Neural progenitor cell (in vitro differentiated cells): ENCODE measurements around the gene MAN2A2. TPM values are rescaled to one million over a fixed set of nuclear protein-coding genes. Genes with fewer than 3 reads are reported as not detected.

Experiments used
- DNase-seq: peaks from one replicate; pipeline ENCODE4 v3.0.0-alpha.2; 2016; ENCODE audit warnings: low spot score
- H2AFZ ChIP-seq: fragments of 200-600 bp; sonication (generic); replicated peaks from 2 replicates; pipeline ENCODE4 v1.6.1; 2016; ENCODE audit warnings: antibody characterized with exemption
- H3F3A ChIP-seq: fragments of 200-600 bp; sonication (generic); 2 replicates; pipeline ENCODE4 v1.6.1; 2016; ENCODE audit warnings: antibody characterized with exemption, low read depth
- H3K27ac ChIP-seq: fragments of 200-600 bp; sonication (generic); 2 replicates; pipeline ENCODE4 v1.5.1; 2016; ENCODE audit warnings: mild to moderate bottlenecking
- H3K27me3 ChIP-seq: fragments of 200-600 bp; sonication (generic); 2 replicates; pipeline ENCODE4 v1.6.1; 2016; ENCODE audit warnings: mild to moderate bottlenecking, moderate library complexity
- H3K36me3 ChIP-seq: fragments of 200-600 bp; sonication (generic); 2 replicates; pipeline ENCODE4 v1.5.1; 2016
- H3K4me1 ChIP-seq: fragments of 200-600 bp; sonication (generic); 2 replicates; pipeline ENCODE4 v1.6.1; 2016; ENCODE audit warnings: mixed run types
- H3K4me2 ChIP-seq: fragments of 200-600 bp; sonication (generic); 2 replicates; pipeline ENCODE4 v1.6.1; 2016
- H3K4me3 ChIP-seq: fragments of 200-600 bp; sonication (generic); 2 replicates; pipeline ENCODE4 v1.5.1; 2016
- H3K79me2 ChIP-seq: fragments of 200-600 bp; sonication (generic); 2 replicates; pipeline ENCODE4 v1.6.1; 2016; ENCODE audit warnings: low read depth
- H3K9ac ChIP-seq: fragments of 200-600 bp; sonication (generic); 2 replicates; pipeline ENCODE4 v1.6.1; 2016
- H3K9me3 ChIP-seq: fragments of 200-600 bp; sonication (generic); 2 replicates; pipeline ENCODE4 v1.5.1; 2016; ENCODE audit warnings: low read depth
- H4K20me1 ChIP-seq: fragments of 200-600 bp; sonication (generic); 2 replicates; pipeline ENCODE4 v1.6.1; 2016; ENCODE audit warnings: low read depth
- H3K27ac Mint-ChIP-seq: 3 replicates; pipeline ENCODE4 v1.8.0; 2021; ENCODE audit warnings: mixed read lengths
- H3K27me3 Mint-ChIP-seq: 2 replicates; pipeline ENCODE4 v1.8.0; 2022; ENCODE audit warnings: low read depth, mild to moderate bottlenecking, inconsistent platforms, moderate library complexity, mixed read lengths; ENCODE audit not compliant: insufficient read depth
- H3K36me3 Mint-ChIP-seq: 3 replicates; pipeline ENCODE4 v1.8.0; 2021; ENCODE audit warnings: mixed read lengths
- H3K4me1 Mint-ChIP-seq: 3 replicates; pipeline ENCODE4 v1.8.0; 2021; ENCODE audit warnings: mixed read lengths
- H3K4me3 Mint-ChIP-seq: 3 replicates; pipeline ENCODE4 v1.8.0; 2021; ENCODE audit warnings: mild to moderate bottlenecking, moderate library complexity, mixed read lengths
- H3K9me3 Mint-ChIP-seq: 3 replicates; pipeline ENCODE4 v1.8.0; 2020; ENCODE audit warnings: mixed read lengths
- EZH2 ChIP-seq: fragments of 200-600 bp; sonication (generic); IDR thresholded peaks from 2 replicates; pipeline ENCODE4 v1.6.1; 2017; ENCODE audit warnings: antibody characterized with exemption, mild to moderate bottlenecking, moderate library complexity
- EZH2phosphoT487 ChIP-seq: fragments of 200-600 bp; sonication (generic); IDR thresholded peaks from 2 replicates; pipeline ENCODE4 v1.6.1; 2017; ENCODE audit warnings: antibody characterized with exemption
- total RNA-seq: library from RNA; depleted of rRNA; stranded (reverse); fragments of >200 nt; gene quantifications from 2 replicates; pipeline ENCODE4 v1.2.3, GENCODE V29; 2015; ENCODE audit warnings: low replicate concordance
- TF ChIP-seq, protein P1 (sequence below): fragments of 200-600 bp; sonication (generic); IDR thresholded peaks from 2 replicates; pipeline ENCODE4 v1.5.1; 2017; ENCODE audit warnings: antibody characterized with exemption, mild to moderate bottlenecking

MAN2A2 gene
- total RNA-seq, 1 donor from 2014 or later: 7.0 TPM

DNA sequence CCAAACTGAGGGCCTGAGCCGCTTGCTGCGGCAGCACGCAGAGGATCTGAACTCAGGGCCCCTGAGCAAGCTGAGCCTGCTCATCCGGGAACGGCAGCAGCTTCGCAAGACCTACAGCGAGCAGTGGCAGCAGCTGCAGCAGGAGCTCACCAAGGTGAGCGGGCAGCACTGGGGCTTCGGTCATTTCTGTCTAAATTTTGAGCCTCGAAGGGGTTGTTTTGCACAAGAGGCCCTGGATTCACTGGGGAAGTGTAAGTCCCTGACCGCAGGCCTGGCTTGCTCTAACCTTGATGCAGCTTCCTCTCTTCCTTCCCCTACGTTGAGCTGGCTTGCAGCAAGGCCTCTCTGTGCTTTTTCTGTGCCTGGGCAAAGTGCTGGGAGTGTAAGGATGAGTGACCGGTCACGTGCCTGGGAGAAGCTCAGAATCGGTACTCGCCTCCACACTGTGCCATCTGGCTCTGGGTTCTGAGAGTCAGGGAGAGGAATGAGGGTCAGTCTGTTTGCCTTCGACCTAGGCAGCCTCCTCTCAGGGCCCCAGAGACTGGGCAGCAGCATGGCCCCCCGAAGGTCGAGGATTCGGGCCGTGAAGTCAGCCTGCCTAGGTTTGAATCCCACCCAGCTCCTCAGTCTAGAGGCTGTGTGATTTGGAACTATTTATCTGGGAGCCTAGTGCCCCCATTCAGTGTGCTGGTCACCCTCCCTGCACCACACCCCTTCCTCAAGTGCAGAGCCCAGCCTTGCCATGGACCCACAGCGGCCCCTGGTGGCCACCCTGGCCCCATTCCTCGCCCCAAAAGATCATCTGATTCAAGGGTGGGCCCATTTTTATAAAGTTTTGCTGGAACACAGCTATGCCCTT is 17.4 kb upstream of the MAN2A2 start:
- H3K27ac ChIP-seq: no peak overlapping the region
- H3K9ac ChIP-seq: no peak overlapping the region

DNA sequence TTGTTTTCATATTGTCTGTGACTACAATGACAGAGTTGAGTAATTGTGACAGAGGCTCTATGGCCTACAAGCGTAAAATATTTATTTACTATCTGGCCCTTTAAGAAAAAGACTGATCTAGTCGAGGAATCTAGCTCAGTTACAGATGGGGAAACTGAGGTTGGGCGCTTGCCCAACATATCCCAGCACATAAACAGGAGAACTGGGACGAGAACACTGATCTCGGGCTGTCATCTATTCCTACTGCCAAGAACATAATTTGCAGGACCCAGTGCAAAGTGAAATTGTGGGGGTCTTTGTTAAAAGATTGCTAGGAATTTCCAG is 16.8 kb upstream of the MAN2A2 start:
- Histone ChIP-seq H3K9me3 (no peaks in the 10 kb centered on the region), H3K4me2 (no peak overlapping the region), H3K4me3 (no peak overlapping the region), H3K27ac (no peak overlapping the region), H3K9ac (no peak overlapping the region), H3K27me3 (no peaks in the 10 kb centered on the region), H3K79me2 (no peaks in the 10 kb centered on the region), H3K4me1 (peaks cover 13% of the 10 kb centered on the region), H4K20me1 (no peaks in the 10 kb centered on the region), H2AFZ (no peak overlapping the region), H3K36me3 (no peaks in the 10 kb centered on the region), H3F3A (peaks cover 16% of the 10 kb centered on the region)
- no peak overlapping the region for H3K27ac Mint-ChIP-seq
- peaks cover 4% of the 10 kb centered on the region for H3K27me3 Mint-ChIP-seq
- H3K36me3 Mint-ChIP-seq: no peaks in the 10 kb centered on the region
- peaks cover 17% of the 10 kb centered on the region for H3K4me1 Mint-ChIP-seq
- H3K4me3 Mint-ChIP-seq: no peak overlapping the region
- DNase-seq: no peak
- TF ChIP-seq, protein P1, sequence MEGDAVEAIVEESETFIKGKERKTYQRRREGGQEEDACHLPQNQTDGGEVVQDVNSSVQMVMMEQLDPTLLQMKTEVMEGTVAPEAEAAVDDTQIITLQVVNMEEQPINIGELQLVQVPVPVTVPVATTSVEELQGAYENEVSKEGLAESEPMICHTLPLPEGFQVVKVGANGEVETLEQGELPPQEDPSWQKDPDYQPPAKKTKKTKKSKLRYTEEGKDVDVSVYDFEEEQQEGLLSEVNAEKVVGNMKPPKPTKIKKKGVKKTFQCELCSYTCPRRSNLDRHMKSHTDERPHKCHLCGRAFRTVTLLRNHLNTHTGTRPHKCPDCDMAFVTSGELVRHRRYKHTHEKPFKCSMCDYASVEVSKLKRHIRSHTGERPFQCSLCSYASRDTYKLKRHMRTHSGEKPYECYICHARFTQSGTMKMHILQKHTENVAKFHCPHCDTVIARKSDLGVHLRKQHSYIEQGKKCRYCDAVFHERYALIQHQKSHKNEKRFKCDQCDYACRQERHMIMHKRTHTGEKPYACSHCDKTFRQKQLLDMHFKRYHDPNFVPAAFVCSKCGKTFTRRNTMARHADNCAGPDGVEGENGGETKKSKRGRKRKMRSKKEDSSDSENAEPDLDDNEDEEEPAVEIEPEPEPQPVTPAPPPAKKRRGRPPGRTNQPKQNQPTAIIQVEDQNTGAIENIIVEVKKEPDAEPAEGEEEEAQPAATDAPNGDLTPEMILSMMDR: no peak
- no peak for TF ChIP-seq EZH2phosphoT487
- TF ChIP-seq EZH2: no peak
- H3K9me3 Mint-ChIP-seq: no peaks in the 10 kb centered on the region

More for the DNA sequence above, 17.4 kb upstream of the MAN2A2 start:
- Histone ChIP-seq H2AFZ (no peak overlapping the region), H3F3A (peaks cover 16% of the 10 kb centered on the region), H3K36me3 (no peaks in the 10 kb centered on the region), H3K4me3 (no peak overlapping the region), H3K4me2 (no peak overlapping the region), H3K27me3 (no peaks in the 10 kb centered on the region), H3K4me1 (peaks cover 13% of the 10 kb centered on the region), H3K9me3 (no peaks in the 10 kb centered on the region), H3K79me2 (no peaks in the 10 kb centered on the region), H4K20me1 (no peaks in the 10 kb centered on the region)
- Mint-ChIP-seq H3K4me3 (no peak overlapping the region), H3K36me3 (no peaks in the 10 kb centered on the region), H3K27me3 (peaks cover 4% of the 10 kb centered on the region), H3K4me1 (peaks cover 17% of the 10 kb centered on the region), H3K27ac (no peak overlapping the region), H3K9me3 (no peaks in the 10 kb centered on the region)
- peak; percentile 85 for DNase-seq
- TF ChIP-seq, protein P1: peak; percentile 100
- no peak for TF ChIP-seq EZH2phosphoT487

DNA sequence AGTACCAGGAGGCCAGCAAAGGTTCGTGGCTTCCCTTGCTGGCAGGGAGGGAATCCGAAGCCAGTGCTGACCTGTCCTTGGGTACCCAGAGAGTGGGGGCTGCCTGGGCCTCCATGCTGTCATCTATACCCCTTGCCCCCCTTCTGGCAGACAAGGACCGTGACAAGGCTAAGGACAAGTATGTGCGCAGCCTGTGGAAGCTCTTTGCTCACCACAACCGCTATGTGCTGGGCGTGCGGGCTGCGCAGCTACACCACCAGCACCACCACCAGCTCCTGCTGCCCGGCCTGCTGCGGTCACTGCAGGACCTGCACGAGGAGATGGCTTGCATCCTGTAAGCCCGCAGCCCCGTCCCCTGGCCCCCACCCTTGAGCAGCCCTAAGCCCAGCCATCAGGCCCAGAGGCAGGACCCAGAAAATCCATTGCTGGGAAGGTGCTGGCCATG is 16.0 kb upstream of the MAN2A2 start:
- no peaks in the 10 kb centered on the region for H3K36me3 ChIP-seq
- H2AFZ ChIP-seq: no peak overlapping the region
- no peaks in the 10 kb centered on the region for H3K9me3 ChIP-seq
- peaks cover 13% of the 10 kb centered on the region for H3K4me1 ChIP-seq
- no peaks in the 10 kb centered on the region for H4K20me1 ChIP-seq
- DNase-seq: no peak
- Mint-ChIP-seq H3K4me3 (no peak overlapping the region), H3K27ac (no peak overlapping the region), H3K4me1 (peaks cover 17% of the 10 kb centered on the region), H3K36me3 (no peaks in the 10 kb centered on the region), H3K9me3 (no peaks in the 10 kb centered on the region), H3K27me3 (peaks cover 4% of the 10 kb centered on the region)
- no peak overlapping the region for H3K4me2 ChIP-seq
- TF ChIP-seq EZH2 (no peak), EZH2phosphoT487 (no peak)
- TF ChIP-seq, protein P1: no peak
- H3K27ac ChIP-seq: no peak overlapping the region
- no peak overlapping the region for H3K4me3 ChIP-seq
- no peaks in the 10 kb centered on the region for H3K27me3 ChIP-seq
- no peaks in the 10 kb centered on the region for H3K79me2 ChIP-seq
- H3K9ac ChIP-seq: no peak overlapping the region
- peaks cover 16% of the 10 kb centered on the region for H3F3A ChIP-seq
